OCI-LY1 (cell line): ENCODE data around the gene HSPA1B.
"Not testable (repeated sequence)": the region's sequence is repeated elsewhere in the genome, so short reads cannot be mapped to it uniquely, and the experiment has no call there.

ENCODE experiments used
- H2AFZ ChIP-seq: fragments of 200-600 bp; sonication (generic), shearing (Covaris generic); 2 replicates; pipeline ENCODE4 v1.6.0; 2014; ENCODE audit warnings: antibody characterized with exemption, mild to moderate bottlenecking, low read length
- H3F3A ChIP-seq: fragments of 200-600 bp; sonication (generic), shearing (Covaris generic); 2 replicates; pipeline ENCODE4 v1.6.0; 2014; ENCODE audit warnings: mild to moderate bottlenecking, antibody characterized with exemption, low read length, moderate library complexity; ENCODE audit not compliant: insufficient read depth
- H3K27ac ChIP-seq: fragments of 200-600 bp; sonication (generic); 2 replicates; pipeline ENCODE4 v1.5.1; 2014; ENCODE audit warnings: low read length, mixed run types, mild to moderate bottlenecking, low read depth; ENCODE audit not compliant: poor library complexity, severe bottlenecking
- H3K27me3 ChIP-seq: fragments of 200-600 bp; sonication (generic); 2 replicates; pipeline ENCODE4 v1.6.0; 2014; ENCODE audit warnings: antibody characterized with exemption, mild to moderate bottlenecking, low read length, moderate library complexity; ENCODE audit not compliant: insufficient read depth
- H3K36me3 ChIP-seq: fragments of 200-600 bp; sonication (generic); 2 replicates; pipeline ENCODE4 v1.6.1; 2014; ENCODE audit warnings: mild to moderate bottlenecking, antibody characterized with exemption, low read length, moderate library complexity, mixed read lengths; ENCODE audit not compliant: insufficient read depth
- H3K4me1 ChIP-seq: fragments of 200-600 bp; sonication (generic); 2 replicates; pipeline ENCODE4 v1.5.1; 2014; ENCODE audit warnings: mild to moderate bottlenecking, low read length, moderate library complexity; ENCODE audit not compliant: insufficient read depth, severe bottlenecking
- H3K4me2 ChIP-seq: fragments of 200-600 bp; sonication (generic), shearing (Covaris generic); 2 replicates; pipeline ENCODE4 v1.6.1; 2014; ENCODE audit warnings: low read length
- H3K4me3 ChIP-seq: fragments of 200-600 bp; sonication (generic); 2 replicates; pipeline ENCODE4 v1.5.1; 2014; ENCODE audit warnings: low read length, low read depth, mild to moderate bottlenecking, mixed read lengths; ENCODE audit not compliant: poor library complexity, severe bottlenecking
- H3K79me2 ChIP-seq: fragments of 200-600 bp; shearing (Covaris generic); 2 replicates; pipeline ENCODE4 v1.6.1; 2016; ENCODE audit warnings: mixed run types, low read length, mixed read lengths; ENCODE audit not compliant: insufficient read depth
- H3K9ac ChIP-seq: fragments of 200-600 bp; sonication (generic), shearing (Covaris generic); 2 replicates; pipeline ENCODE4 v1.6.1; 2014; ENCODE audit warnings: mild to moderate bottlenecking, low read length, mixed read lengths
- H3K9me2 ChIP-seq: fragments of 200-600 bp; sonication (generic), shearing (Covaris generic); 2 replicates; pipeline ENCODE4 v1.6.1; 2014; ENCODE audit warnings: low read depth, mild to moderate bottlenecking, low read length, mixed read lengths
- H3K9me3 ChIP-seq: fragments of 200-600 bp; shearing (Covaris generic); 2 replicates; pipeline ENCODE4 v1.6.1; 2014; ENCODE audit warnings: low read length, mixed read lengths
- H4K20me1 ChIP-seq: fragments of 200-600 bp; sonication (generic), shearing (Covaris generic); 2 replicates; pipeline ENCODE4 v1.6.0; 2016; ENCODE audit warnings: mild to moderate bottlenecking, low read length; ENCODE audit not compliant: insufficient read depth
- CTCF ChIP-seq: fragments of 200-600 bp; sonication (generic), shearing (Covaris generic); IDR thresholded peaks from 2 replicates; pipeline ENCODE4 v1.5.1; 2017; ENCODE audit warnings: mild to moderate bottlenecking, antibody characterized with exemption, low read length, moderate library complexity, mixed read lengths
- EZH2 ChIP-seq: fragments of 200-600 bp; sonication (generic), shearing (Covaris generic); IDR thresholded peaks from 2 replicates; pipeline ENCODE4 v1.8.0; 2017; ENCODE audit warnings: borderline replicate concordance, mixed run types, mild to moderate bottlenecking, antibody characterized with exemption, low read length, moderate library complexity, mixed read lengths

Gene HSPA1B

GRCh38 chr6:31805939-31806469, 21.5 kb upstream of the HSPA1B start:
- Histone ChIP-seq H3F3A (no peaks in the 10 kb centered on the region), H3K27ac (peak overlapping the region; percentile 59), H3K9me2 (no peaks in the 10 kb centered on the region), H4K20me1 (no peaks in the 10 kb centered on the region), H3K27me3 (no peaks in the 10 kb centered on the region), H3K4me2 (peak overlapping the region; percentile 96), H3K36me3 (peaks cover 21% of the 10 kb centered on the region), H3K9me3 (no peaks in the 10 kb centered on the region), H3K9ac (peak overlapping the region; percentile 98), H3K4me3 (peak overlapping the region; percentile 93), H3K79me2 (peaks cover 9% of the 10 kb centered on the region), H2AFZ (0 out of 2 replicates have a peak overlapping the region, but pooled peaks have one; percentile 45), H3K4me1 (peaks cover 14% of the 10 kb centered on the region)
- TF ChIP-seq EZH2 (no peak), CTCF (no peak)

- no peaks in the 10 kb centered on the region for H3F3A ChIP-seq
- no peaks in the 10 kb centered on the region for H3K27me3 ChIP-seq
- H2AFZ ChIP-seq: 0 out of 2 replicates have a peak within 1 kb of the TSS, but pooled peaks have one; percentile 45
- H4K20me1 ChIP-seq: no peaks in the 10 kb centered on the region
- H3K4me1 ChIP-seq: peaks cover 14% of the 10 kb centered on the region
- H3K4me3 ChIP-seq: peak within 1 kb of the TSS; percentile 93
- TF ChIP-seq EZH2 (no peak), CTCF (peak; percentile 59)
- H3K36me3 ChIP-seq: peaks cover 14% of the 10 kb centered on the region
- H3K9me3 ChIP-seq: no peaks in the 10 kb centered on the region
- H3K9me2 ChIP-seq: no peaks in the 10 kb centered on the region
- H3K79me2 ChIP-seq: peaks cover 9% of the 10 kb centered on the region
- peak within 1 kb of the TSS; percentile 96 for H3K4me2 ChIP-seq
- H3K9ac ChIP-seq: peak within 1 kb of the TSS; percentile 98
- peak within 1 kb of the TSS; percentile 59 for H3K27ac ChIP-seq
These were observed 20.9 kb upstream of the HSPA1B start, which contains the start of gene LSM2 for GRCh38 chr6:31806470-31807272. TSS of gene LSM2 (minus strand) at chr6:31806966. CDS start at chr6:31806757, 209 bp downstream.

GRCh38 chr6:31808599-31808998, 18.9 kb upstream of the HSPA1B start:
- not testable (repeated sequence) for H3K9ac ChIP-seq, H3F3A ChIP-seq, H3K36me3 ChIP-seq, H3K4me2 ChIP-seq, H3K79me2 ChIP-seq, H3K9me3 ChIP-seq, H3K27me3 ChIP-seq, H3K27ac ChIP-seq, H2AFZ ChIP-seq, H3K4me3 ChIP-seq, H4K20me1 ChIP-seq, H3K9me2 ChIP-seq
- peaks cover 14% of the 10 kb centered on the region for H3K4me1 ChIP-seq
